GM21576 (cell line): Measurements from ENCODE around the gene HYAL3.
A peak's percentile ranks its signal among the peaks of the same experiment; 100 is the strongest.

Source experiments
- ATAC-seq: cut with Tn5 transposase; IDR thresholded peaks from one replicate; pipeline ENCODE4 v1.9.1; 2021; ENCODE audit warnings: mild to moderate bottlenecking, moderate library complexity; ENCODE audit not compliant: unreplicated experiment

Gene HYAL3

GRCh38 chr3:50331364-50331907 is 32.2 kb upstream of the HYAL3 start:
- ATAC-seq = no peak

- no peak for ATAC-seq
Measured at GRCh38 chr3:50330330-50330729, 31.1 kb upstream of the HYAL3 start.

GRCh38 chr3:50327943-50328691 is 28.9 kb upstream of the HYAL3 start, which contains the start of gene TUSC2:
Gene TUSC2, minus strand, starts transcription at chr3:50328223. Its CDS starts 124 bp downstream, at chr3:50328099.
- peak; percentile 86 for ATAC-seq

- no peak for ATAC-seq
Measured at GRCh38 chr3:50327129-50327528, 27.9 kb upstream of the HYAL3 start.

- ATAC-seq = no peak
Measured at GRCh38 chr3:50326182-50326541, 27.0 kb upstream of the HYAL3 start.

- ATAC-seq = no peak
Measured at GRCh38 chr3:50325497-50326181, 26.4 kb upstream of the HYAL3 start.

GRCh38 chr3:50325113-50325480 is 25.9 kb upstream of the HYAL3 start:
- no peak for ATAC-seq

GRCh38 chr3:50324351-50325112 is 25.3 kb upstream of the HYAL3 start:
- ATAC-seq = no peak

- no peak for ATAC-seq
Measured at GRCh38 chr3:50323614-50324199, 24.5 kb upstream of the HYAL3 start.

GRCh38 chr3:50323092-50323600 is 23.9 kb upstream of the HYAL3 start:
- no peak for ATAC-seq

- ATAC-seq = no peak
Measured at GRCh38 chr3:50322386-50323091, 23.3 kb upstream of the HYAL3 start, which contains the start of gene HYAL2. Gene HYAL2, minus strand, starts transcription at chr3:50322745. Its CDS starts 2,256 bp downstream, at chr3:50320489.

GRCh38 chr3:50322115-50322385 is 22.8 kb upstream of the HYAL3 start:
- no peak for ATAC-seq

GRCh38 chr3:50321336-50322114 is 22.3 kb upstream of the HYAL3 start:
- peak; percentile 61 for ATAC-seq

- ATAC-seq = peak; percentile 37
Measured at GRCh38 chr3:50320853-50321335, 21.7 kb upstream of the HYAL3 start.

- no peak for ATAC-seq
Measured at GRCh38 chr3:50319894-50320625, 20.9 kb upstream of the HYAL3 start.

- ATAC-seq = no peak
Measured at GRCh38 chr3:50319181-50319893, 20.1 kb upstream of the HYAL3 start.

- no peak for ATAC-seq
Measured at GRCh38 chr3:50318615-50319014, 19.4 kb upstream of the HYAL3 start.

GRCh38 chr3:50318163-50318562 is 19.0 kb upstream of the HYAL3 start:
- ATAC-seq = no peak
